Right lobe of liver (tissue), 4 donors: ENCODE measurements around the gene ELK3.

ENCODE experiments used
- CTCF ChIP-seq, 4 donors: fragments of 200-600 bp in 3 of 4; fragments of 450-650 bp in 1 of 4; IDR thresholded peaks; one replicate each; pipeline versions ENCODE4 v1.5.1 to v1.8.0; 2016 to 2022; ENCODE audit warnings: antibody characterized with exemption in 4 of 4, mild to moderate bottlenecking in 2 of 4
- POLR2A ChIP-seq: fragments of 450-650 bp; IDR thresholded peaks from one replicate; pipeline ENCODE4 v1.6.1; 2017; ENCODE audit warnings: antibody characterized with exemption, mild to moderate bottlenecking
- donor health status: DM: no; HTN: no; CAD: no.
- donor health status: DM: no; HTN: no; CAD: no.
- donor health status: DM: no; HTN: yes; CAD: no.

DNA sequence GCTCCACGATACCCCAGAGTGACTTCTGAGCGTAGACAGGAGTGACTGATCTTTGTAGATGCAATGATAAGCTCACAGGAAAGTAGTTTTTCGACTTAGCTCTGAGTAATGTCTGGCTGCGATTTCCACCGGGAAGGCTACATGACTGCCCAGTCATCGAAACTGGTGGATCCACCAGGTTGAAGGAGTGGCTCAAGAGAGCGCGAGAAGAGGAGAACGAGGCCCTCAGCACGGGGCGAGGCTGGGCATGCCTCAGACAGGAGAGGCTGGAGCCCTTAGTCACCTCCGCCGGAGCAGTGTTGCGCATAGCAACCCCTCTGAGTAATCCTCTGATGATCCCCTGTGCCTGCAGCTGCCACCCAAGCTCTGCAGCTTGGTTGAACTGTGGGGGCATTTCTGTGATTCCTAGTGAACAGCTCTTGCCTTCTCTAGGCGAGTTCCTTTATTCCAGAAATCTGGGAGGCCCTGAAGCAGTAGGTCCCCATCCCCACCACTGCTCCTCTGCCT lies 25.6 kb downstream of the ELK3 start:
- TF ChIP-seq CTCF (IDR thresholded peaks at IDR 0.05) (no peak), POLR2A (no peak)
